Left ventricle myocardium inferior (tissue), 1 donor: Measurements from ENCODE around the gene SNX10. TPM values are rescaled to one million over a fixed set of nuclear protein-coding genes. Genes with fewer than 3 reads are reported as not detected.

Experiments
- DNase-seq: peaks from one replicate; pipeline ENCODE4 v3.0.0-alpha.2; 2020
- H3K27ac ChIP-seq: fragments of 200-600 bp; replicated peaks from 2 replicates; pipeline ENCODE4 v1.8.0; 2021
- H3K27me3 ChIP-seq: fragments of 200-600 bp; 2 replicates; pipeline ENCODE4 v1.8.0; 2021; ENCODE audit warnings: low read depth
- H3K36me3 ChIP-seq: fragments of 200-600 bp; 2 replicates; pipeline ENCODE4 v1.8.0; 2021
- H3K4me1 ChIP-seq: fragments of 200-600 bp; 2 replicates; pipeline ENCODE4 v1.8.0; 2021
- H3K4me3 ChIP-seq: fragments of 200-600 bp; 2 replicates; pipeline ENCODE4 v1.8.0; 2021; ENCODE audit warnings: mild to moderate bottlenecking, moderate library complexity
- H3K9me3 ChIP-seq: fragments of 200-600 bp; replicated peaks from 2 replicates; pipeline ENCODE4 v1.8.0; 2021
- intact Hi-C: fragments of 100-400 bp; cut with micrococcal nuclease; formaldehyde crosslinking; loops from one replicate; pipeline ENCODE4 v1.11.0; 2022
- total RNA-seq: library from RNA; stranded (reverse); fragmentation: NEBNext Ultra II Directional; extraction: Animal tissue kit (Norgen Biotek cat#: 25700); gene quantifications from one replicate; pipeline ENCODE4 v1.2.1, GENCODE V29; 2021
- TF ChIP-seq, protein P1 (sequence below): fragments of 200-600 bp; IDR thresholded peaks from 2 replicates; pipeline ENCODE4 v1.8.0; 2021; ENCODE audit warnings: antibody characterized with exemption, mild to moderate bottlenecking, borderline replicate concordance
- donor health status: DM: no; HTN: yes; CAD: no; lungs with severe emphysema.

SNX10 gene
- total RNA-seq, 1 donor from 2014 or later: 1.1 TPM

GRCh38 chr7:26375726-26376174 is 84.1 kb downstream of the SNX10 start:
- intact Hi-C loops: no loop called here
- TF ChIP-seq, protein P1, sequence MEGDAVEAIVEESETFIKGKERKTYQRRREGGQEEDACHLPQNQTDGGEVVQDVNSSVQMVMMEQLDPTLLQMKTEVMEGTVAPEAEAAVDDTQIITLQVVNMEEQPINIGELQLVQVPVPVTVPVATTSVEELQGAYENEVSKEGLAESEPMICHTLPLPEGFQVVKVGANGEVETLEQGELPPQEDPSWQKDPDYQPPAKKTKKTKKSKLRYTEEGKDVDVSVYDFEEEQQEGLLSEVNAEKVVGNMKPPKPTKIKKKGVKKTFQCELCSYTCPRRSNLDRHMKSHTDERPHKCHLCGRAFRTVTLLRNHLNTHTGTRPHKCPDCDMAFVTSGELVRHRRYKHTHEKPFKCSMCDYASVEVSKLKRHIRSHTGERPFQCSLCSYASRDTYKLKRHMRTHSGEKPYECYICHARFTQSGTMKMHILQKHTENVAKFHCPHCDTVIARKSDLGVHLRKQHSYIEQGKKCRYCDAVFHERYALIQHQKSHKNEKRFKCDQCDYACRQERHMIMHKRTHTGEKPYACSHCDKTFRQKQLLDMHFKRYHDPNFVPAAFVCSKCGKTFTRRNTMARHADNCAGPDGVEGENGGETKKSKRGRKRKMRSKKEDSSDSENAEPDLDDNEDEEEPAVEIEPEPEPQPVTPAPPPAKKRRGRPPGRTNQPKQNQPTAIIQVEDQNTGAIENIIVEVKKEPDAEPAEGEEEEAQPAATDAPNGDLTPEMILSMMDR: no peak
- Histone ChIP-seq H3K27me3 (peaks cover 100% of the 10 kb centered on the region), H3K4me1 (peaks cover 11% of the 10 kb centered on the region), H3K36me3 (no peaks in the 10 kb centered on the region), H3K4me3 (peak overlapping the region; percentile 55), H3K9me3 (no peaks in the 10 kb centered on the region), H3K27ac (no peak overlapping the region)
- DNase-seq: no peak

DNA sequence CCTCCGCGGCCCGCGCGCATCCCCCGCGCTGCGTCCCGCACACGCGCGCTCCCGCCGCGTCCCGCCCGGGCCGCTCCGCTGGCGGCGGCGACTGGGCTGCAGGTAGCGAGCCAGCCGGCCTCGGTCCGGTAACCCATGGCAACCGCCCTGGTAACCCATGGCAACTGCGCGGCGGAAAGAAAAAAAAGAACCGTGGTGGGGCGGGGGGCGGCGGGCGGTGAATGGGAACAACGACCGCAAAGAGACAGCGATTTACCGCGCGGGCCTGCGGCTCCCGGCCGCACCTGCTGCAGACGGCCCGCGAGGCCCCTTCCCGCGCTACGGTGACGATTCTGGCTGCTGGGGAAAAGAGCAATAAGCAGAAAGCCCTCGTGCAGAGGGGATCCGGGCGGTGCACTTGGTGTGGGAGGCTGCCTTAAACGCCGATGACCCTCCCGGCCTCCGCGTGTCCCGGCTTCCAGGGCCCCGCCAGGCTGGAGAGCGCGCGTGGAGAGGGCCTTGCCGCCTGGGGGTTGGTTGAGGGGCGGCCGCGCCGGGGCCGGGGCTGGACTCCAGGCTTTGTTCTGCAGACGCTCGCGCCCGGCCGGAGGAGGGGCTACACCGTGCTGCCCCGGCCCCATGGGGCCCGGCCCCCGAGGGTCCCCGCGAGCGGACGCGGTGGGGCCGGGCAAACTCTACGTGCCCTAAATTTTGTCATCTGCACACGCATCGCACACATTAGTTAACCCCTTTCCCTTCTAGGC is 84.7 kb downstream of the SNX10 start:
- DNase-seq: peak; percentile 16

GRCh38 chr7:26378016-26378415 is 86.4 kb downstream of the SNX10 start:
- Histone ChIP-seq H3K4me3 (no peak overlapping the region), H3K9me3 (no peaks in the 10 kb centered on the region), H3K27me3 (peaks cover 98% of the 10 kb centered on the region), H3K27ac (no peak overlapping the region), H3K4me1 (peaks cover 11% of the 10 kb centered on the region), H3K36me3 (no peaks in the 10 kb centered on the region)
- no peak for DNase-seq
- TF ChIP-seq, protein P1: no peak
- intact Hi-C loops: no loop called here

More for the DNA sequence above, 84.7 kb downstream of the SNX10 start:
- intact Hi-C loops: no loop called here
- Histone ChIP-seq H3K9me3 (no peaks in the 10 kb centered on the region), H3K4me1 (peaks cover 11% of the 10 kb centered on the region), H3K36me3 (no peaks in the 10 kb centered on the region), H3K27ac (no peak overlapping the region), H3K27me3 (peaks cover 100% of the 10 kb centered on the region), H3K4me3 (peak overlapping the region; percentile 55)
- TF ChIP-seq, protein P1: no peak

GRCh38 chr7:26379711-26380110 is 88.0 kb downstream of the SNX10 start:
- H3K4me3 ChIP-seq: no peak overlapping the region
- H3K9me3 ChIP-seq: no peaks in the 10 kb centered on the region
- no peak overlapping the region for H3K27ac ChIP-seq
- no peak for DNase-seq
- H3K27me3 ChIP-seq: peaks cover 98% of the 10 kb centered on the region
- H3K4me1 ChIP-seq: peaks cover 11% of the 10 kb centered on the region
- TF ChIP-seq, protein P1: no peak
- intact Hi-C loops: no loop called here
- H3K36me3 ChIP-seq: no peaks in the 10 kb centered on the region

DNA sequence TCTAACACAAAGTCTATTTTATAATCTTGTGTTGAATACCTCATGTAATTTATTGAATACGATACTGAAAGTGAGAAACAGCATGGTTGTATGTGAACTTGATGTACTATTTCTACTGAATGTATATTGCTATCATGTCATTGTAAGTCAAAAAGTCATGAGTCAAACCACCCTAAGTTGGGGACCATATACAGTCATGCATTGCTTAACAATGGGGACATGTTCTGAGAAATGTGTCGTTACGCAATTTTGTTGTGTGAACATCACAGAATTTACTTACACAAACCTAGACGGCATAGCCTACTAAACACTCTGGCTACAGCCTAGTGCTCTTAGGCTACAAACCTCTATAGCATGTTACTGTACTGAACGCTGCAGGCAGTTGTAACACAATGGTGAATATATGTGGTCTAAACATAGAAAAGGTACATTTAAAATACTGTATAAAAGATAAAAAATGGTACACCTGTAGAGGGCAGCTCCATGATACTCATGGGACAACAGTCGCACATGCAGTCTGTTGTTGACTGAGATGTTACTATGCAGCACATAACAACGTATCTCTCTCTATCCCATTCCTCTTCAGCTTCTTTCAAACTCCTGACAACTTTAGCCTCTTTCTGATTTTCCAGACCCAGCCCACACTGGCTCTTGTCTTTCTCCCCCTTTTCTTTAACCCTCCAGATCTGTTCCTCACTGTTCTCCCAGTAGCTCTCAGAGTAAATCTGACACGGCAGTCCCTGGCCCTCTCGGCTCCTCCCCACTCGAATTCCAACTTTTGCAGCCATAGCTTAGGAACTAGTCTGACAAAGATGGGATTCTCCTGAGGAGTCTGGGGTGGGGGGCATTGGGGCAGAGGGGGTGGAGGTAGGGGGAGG is 90.1 kb downstream of the SNX10 start:
- Histone ChIP-seq H3K4me3 (no peak overlapping the region), H3K4me1 (no peaks in the 10 kb centered on the region), H3K36me3 (no peaks in the 10 kb centered on the region), H3K27ac (no peak overlapping the region), H3K27me3 (peaks cover 98% of the 10 kb centered on the region), H3K9me3 (no peaks in the 10 kb centered on the region)
- TF ChIP-seq, protein P1: no peak
- DNase-seq: no peak
- intact Hi-C loops: no loop called here
